ENCODE data around the gene OGDH.

- TF ChIP-seq CTCF (IDR thresholded peaks at IDR 0.05; ENCODE audit: low read depth, low read length, poor library complexity, severe bottlenecking) (no peak), EZH2phosphoT487 (IDR thresholded peaks at IDR 0.05; ENCODE audit: borderline replicate concordance, low read length) (no peak)
These were observed 10.9 kb downstream of the OGDH start for GRCh38 chr7:44617225-44617890.

Measured in DOHH2 (cell line).